A549 (cell line): ENCODE measurements around the gene FGF1.

Source experiments
- POLR2A ChIP-seq: IDR thresholded peaks from 2 replicates; pipeline ENCODE4 v1.6.1; 2012; ENCODE audit warnings: mild to moderate bottlenecking, low read length
- REST ChIP-seq: fragments of 200-600 bp; sonication (generic); IDR thresholded peaks from 2 replicates; pipeline ENCODE4 v1.6.1; 2016; ENCODE audit warnings: antibody characterized with exemption, mild to moderate bottlenecking, moderate library complexity
- TF ChIP-seq, protein P1 (sequence below): fragments of >200 bp; sonication (Bioruptor Twin); formaldehyde crosslinking; IDR thresholded peaks from 3 replicates; pipeline ENCODE4 v1.5.1; 2016

DNA sequence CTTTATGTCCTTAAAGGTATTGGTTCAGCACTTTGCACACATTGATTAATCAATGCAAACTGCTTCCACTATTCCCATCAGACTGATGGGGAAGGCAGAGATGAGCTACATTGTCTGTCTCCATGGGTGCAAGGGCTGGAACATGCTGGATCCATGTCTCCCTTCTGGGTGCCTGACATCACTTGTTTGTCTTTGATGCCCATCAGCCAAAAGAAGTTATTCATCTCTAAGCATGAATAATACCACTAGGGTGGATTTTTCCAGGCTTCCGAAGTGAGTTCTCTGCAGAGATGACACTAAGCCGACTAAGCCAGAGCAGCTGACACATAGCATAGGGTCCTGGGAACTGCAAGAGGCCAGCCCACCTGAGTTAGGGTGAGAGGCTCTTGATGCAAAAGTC, 8.7 kb downstream of the FGF1 start:
- TF ChIP-seq, protein P1, sequence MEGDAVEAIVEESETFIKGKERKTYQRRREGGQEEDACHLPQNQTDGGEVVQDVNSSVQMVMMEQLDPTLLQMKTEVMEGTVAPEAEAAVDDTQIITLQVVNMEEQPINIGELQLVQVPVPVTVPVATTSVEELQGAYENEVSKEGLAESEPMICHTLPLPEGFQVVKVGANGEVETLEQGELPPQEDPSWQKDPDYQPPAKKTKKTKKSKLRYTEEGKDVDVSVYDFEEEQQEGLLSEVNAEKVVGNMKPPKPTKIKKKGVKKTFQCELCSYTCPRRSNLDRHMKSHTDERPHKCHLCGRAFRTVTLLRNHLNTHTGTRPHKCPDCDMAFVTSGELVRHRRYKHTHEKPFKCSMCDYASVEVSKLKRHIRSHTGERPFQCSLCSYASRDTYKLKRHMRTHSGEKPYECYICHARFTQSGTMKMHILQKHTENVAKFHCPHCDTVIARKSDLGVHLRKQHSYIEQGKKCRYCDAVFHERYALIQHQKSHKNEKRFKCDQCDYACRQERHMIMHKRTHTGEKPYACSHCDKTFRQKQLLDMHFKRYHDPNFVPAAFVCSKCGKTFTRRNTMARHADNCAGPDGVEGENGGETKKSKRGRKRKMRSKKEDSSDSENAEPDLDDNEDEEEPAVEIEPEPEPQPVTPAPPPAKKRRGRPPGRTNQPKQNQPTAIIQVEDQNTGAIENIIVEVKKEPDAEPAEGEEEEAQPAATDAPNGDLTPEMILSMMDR: no peak
- TF ChIP-seq REST (no peak), POLR2A (no peak)
